Activated CD4-positive, CD25-positive, alpha-beta regulatory T cell treated with anti-CD3 and anti-CD28 coated beads, Interleukin-2, amount 50 U/mL, for 16 hours (primary cell): ENCODE results near the gene TNFRSF4.
A peak's percentile ranks its signal among the peaks of the same experiment; 100 is the strongest.
"Not testable (repeated sequence)": the region's sequence is repeated elsewhere in the genome, so short reads cannot be mapped to it uniquely, and the experiment has no call there.

Experiments
- DNase-seq: peaks from one replicate; pipeline ENCODE4 v3.0.0-alpha.2; 2020; ENCODE audit warnings: low read depth, low spot score

TNFRSF4 gene

DNA sequence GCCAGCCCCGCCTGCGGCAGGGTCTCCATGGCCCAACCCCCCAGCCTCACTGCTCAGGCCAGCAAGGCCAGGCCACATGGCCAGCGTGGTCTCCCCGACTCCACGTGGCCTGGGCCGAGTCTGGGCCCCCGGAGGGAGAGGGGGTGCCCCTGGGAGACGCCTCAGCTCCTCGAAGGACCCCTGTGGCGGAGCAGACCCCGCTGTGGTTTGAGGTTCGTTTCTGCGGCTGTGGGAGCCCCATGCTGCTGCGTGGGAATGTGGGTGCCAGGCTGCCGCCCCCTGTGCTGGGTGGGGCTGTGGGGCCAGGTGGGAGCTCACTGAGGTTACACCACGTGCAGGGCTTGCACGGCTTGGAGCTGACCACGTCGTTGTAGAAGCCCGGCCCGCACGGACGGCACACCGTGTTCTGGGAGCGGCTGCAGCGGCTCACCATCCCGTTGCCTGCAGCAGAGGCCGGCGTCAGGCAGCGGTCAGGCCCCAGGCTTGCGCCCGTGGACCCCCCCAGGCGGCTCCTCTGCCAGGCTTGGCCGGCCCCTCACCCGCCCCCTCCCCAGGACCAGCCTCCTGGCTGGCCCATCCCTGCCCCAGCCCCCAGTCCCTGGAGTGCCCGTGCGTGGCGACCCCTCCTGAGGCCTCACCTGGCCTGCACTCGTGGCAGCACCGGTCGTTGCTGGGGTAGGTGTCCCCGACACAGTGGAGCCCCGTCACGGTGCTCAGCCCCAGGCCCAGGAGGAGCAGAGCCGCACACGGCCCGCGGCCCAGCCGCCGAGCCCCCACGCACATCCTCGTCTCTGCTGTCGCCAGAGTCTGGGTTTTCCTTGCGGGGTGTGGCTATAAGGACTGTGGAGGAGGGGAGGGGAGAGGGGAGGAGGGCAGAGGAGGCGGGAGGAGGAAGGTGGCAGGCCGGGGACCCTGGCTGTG is at the start of gene TNFRSF4:
TNFRSF4 (minus strand) TSS at position 809 of the 921 bp plus-strand sequence; CDS start at position 783, 26 bp downstream.
- DNase-seq, result no peak

DNA sequence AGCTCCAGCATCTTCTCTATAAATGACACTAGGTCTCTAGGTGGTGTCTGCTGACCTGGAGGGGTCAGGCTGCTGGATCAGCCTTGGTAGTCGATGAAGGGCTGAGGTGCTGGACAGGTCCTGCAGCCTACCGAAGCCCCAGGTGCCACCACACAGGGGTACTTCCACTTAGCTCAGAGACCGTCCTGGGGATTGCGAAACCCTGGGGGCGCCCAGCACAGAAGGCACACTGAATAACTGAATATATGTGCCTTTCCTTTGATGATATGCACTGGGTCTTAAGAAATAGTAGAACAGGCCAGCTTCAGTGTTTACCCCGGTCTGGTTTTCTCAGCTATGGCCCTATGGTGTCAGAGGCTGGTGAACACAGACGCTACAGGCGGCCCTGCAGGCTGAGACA is 48.8 kb upstream of the TNFRSF4 start:
- no peak for DNase-seq

DNA sequence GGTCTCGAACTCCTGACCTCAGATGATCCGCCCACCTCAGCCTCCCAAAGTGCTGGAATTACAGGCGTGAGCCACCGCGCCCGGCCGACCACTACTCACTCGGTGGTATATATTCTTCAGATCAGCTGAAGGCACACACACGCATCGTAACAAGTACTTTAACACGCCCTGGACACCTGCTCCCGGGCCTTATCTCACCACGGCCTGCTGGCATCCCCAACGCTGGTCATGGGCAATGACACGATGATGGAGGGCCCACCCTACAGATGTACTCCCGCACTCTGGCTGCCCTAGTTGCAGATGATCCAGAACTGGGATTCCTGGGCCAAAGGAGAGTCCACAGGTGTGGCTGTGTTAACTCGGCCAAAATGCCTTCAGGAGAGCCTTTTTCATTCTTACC is 48.1 kb upstream of the TNFRSF4 start:
- no peak for DNase-seq

DNA sequence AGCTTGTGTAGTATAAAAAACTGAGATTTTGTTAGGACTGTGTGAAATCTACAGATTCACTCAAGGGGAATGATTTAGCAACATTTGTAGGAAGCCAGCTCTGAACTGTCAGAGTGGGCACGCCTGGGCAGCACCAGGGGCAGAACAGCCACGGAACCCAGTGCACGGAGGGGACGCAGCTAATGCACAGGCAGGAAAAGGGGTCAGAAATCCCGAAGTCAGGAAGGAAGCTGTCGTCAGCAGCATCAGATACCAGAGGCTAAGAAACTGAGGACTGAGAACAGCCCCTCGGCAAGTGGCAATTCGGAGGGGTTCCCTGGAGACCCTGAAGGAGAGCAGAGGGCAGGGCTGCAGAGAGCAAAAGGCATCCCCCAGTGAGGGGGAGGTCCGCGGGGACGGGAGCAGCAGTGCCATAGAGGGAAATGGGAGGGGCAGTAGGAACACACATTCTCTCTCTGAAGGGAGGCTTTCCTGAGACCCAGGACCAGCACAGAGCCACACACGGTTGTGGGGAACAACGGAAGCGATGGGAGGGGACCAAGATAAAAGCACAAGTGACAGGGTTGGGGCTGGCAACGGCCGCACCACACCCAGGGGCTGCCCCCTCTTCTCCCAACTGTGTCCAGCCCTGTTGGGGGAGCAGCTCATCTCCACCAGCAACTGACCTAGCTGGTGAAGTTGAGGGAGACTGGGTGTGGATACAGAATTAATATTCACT is 47.0 kb upstream of the TNFRSF4 start:
- DNase-seq, result no peak

DNA sequence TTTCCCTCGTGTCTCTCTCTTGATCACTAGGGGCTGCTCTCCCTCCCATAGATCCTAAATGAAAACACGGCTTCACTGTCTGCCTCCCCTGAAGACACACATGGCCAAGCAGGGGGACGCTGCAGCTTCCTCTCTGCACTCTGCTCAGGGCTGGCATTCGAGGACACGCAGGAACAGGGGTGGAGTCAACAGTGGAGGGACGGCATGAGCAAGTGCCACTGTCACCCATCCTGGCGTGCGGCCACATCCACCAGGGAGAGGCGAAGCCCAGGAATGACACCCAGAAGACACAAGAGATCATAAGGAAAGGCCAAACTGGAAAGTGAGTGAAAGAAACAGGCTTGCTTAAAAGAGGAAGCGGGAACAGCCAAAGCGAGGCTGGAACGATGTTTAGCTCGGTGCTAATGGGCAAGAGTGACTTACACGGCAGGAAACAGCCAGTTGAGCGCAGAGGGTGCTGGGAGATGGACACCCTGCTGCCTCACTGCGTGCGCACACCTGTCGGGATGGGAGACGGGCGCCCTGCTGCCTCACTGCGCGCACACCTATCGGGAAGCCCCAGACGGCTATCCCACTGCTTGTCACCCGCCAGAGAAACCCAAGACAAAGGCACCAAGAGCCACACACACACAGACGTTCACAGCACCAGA is 46.1 kb upstream of the TNFRSF4 start:
- no peak for DNase-seq

DNA sequence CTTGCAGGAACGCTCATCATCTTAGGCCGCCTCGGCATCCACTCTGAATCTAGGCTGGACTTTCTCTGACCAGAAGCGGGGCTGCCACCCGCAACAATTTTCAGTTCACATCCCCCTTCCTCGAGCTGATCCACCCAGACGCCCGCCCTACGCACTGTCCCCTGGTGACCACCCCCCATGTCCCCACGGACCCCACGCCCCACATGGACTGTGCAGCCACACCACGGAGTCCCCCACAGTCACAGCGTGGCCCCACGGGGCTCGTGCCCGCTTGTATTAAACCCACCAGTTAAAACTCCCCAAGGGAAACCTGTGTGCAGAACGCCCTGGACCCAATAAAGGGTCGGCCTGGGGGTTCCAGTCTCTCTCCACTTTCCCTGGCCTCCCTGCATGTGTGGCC is 45.6 kb upstream of the TNFRSF4 start:
- DNase-seq, result no peak

DNA sequence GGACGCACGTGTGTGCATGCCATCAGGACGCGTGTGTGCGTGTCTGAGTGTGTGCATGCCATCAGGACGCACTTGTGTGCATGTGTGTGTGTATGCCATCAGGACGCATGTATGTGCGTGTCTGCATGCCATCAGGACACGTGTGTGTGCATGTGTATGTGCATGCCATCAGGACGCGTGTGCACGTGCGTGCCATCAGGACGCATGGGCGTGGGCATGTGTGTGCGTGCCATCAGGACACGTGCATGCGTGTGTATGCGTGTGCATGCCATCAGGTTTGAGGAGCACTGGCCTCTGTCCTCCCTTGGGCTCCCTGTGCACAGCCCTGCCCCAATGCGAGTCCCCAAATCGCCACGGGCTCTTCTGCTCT is 45.2 kb upstream of the TNFRSF4 start:
- no peak for DNase-seq

DNA sequence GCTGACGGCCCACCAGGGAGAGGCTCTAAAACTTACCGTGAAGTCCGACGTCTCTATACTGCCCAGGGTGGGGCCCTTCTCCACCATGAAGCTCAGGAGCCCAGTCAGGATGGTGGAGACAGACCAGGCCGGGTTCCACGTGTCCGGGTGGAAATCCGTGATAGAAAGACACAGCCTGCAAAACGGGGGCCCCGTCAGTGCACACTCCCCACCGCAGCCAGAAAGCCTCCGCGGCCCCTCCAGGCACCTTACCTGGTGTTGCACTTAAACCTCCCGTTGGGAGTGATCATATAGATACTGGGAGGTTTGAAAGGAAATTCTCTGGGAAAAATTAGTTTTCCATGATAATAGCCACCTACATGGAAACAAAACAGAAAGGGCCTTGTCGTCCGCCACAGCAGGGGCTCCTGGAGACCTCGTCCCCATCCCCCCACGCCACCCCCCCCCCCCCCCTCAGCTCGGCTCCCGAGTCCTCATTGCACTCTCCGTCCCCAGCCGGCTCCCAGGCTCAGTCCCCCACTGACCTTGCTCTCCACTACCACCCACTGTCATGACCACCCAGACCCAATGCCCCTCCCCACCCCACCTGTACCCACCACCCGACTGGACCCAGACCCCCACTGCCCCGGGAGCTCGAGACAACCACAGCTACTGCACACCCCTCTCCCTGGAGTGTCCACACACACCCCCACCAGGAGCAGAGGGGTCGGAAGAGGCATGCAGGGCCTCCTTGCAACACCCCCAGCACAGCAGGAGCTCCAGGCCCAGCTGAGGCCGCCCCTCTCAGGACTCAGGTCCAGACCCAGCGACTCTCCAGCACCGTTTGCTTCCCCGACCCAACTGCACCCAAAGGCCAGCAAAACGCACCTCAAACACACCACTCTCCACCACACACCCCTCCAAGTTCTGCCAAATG is 43.3 kb upstream of the TNFRSF4 start:
- no peak for DNase-seq

DNA sequence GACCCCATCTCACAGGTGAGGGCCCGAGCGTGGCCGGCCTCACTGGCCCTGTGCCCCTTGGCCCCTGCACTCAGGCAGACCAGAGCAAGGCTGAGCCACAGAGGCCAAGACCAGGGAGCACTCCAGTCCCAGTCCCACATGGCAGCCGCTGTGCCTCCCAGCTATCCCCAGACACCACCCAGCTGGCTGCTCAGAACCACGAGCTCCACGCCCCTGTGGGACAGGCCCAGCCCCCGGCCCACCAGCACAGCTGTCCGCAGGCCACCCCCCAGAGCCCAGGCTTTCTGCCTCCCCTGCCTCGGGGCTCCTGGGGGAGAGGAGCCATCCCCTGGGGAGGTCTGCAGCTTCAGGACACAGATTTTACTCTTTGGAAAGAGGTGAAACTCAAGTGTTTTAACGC is 41.7 kb upstream of the TNFRSF4 start:
- no peak for DNase-seq

DNA sequence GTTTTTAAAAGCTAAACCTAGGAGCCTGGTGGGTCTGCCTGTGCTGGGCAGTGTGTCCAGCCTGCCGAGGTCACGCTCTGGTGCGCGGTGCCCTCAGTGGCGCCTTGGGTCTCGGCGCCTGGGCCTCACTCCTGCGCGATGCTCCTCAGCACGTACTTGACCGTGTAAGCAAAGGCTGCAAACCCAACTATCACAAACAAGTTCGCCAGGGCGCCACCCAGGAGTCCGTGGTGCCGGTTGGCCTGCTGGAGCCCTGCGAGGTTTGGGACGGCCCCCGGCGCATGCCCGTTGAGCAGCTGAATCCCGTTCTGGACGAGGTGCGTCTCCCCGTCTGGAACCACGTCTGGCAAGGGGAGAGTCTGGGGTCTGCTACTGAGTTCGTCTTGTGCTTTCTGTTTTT is 41.1 kb upstream of the TNFRSF4 start:
- no peak for DNase-seq

DNA sequence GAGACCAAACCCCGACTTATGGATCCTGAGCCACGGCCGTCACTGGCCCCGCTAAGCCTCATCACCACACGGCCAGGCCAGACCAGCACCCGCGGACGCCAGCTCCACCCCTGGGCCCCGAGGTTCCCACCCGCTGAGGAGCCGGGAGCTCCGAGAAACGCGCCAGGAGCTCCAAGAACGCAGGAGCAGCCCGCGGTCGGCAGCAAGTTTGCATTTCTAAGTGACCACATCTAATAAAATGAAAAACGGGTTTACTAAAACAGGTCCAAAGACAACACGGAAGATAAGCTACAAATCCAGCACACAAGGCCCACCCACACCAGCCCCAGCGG is 40.7 kb upstream of the TNFRSF4 start:
- no peak for DNase-seq

DNA sequence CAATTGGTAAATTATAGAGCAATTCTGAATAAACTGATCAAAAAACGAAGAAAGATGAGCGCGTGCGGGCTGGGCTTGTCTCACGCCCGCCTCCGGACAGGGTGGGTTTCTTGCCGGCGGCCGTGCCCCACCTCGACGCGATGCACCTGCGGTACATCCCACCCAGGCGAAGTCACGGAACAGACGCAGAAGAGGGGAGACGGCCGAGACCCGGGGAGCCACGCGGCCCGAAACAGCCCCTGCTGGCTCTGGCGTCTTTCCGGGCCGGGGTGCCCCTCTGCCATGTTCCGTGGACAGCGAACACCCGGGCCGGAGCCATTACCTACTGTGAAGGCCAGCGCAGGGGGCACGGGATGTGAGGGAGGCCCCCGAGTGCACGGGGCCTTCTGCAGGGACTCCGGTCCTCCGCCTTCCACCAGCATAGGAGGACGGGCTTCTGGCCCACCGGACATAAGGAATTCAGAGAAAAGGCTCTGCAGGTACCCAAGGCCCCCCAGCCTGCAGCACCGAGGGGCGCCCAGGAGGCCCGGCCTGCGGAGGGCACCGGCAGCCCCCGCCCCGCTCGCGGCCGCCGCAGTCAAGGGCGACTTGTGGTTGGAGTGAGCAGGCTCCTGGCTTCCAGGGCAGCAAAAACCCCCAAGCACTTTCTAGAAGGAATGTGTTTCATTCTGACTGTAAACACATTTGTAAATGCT is 40.2 kb upstream of the TNFRSF4 start:
- no peak for DNase-seq

DNA sequence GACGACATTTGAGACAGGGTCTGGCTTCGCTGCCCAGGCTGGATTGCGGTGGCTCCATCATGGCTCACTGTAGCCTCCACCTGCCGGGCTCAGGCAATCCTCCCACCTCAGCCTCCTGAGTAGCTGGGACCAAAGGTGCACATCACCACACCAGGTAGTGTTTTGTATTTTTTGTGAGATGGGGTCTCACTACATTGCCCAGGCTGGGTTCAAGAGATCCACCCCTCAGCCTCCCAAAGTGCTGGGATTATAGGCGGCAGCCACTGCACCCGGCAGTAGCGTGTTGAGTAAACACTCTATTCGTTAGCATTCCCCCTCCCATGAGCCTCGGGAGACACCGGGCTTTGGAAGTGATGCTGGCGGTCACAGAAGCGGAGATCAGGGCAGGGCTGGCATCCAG is 39.4 kb upstream of the TNFRSF4 start:
- DNase-seq, result no peak

DNA sequence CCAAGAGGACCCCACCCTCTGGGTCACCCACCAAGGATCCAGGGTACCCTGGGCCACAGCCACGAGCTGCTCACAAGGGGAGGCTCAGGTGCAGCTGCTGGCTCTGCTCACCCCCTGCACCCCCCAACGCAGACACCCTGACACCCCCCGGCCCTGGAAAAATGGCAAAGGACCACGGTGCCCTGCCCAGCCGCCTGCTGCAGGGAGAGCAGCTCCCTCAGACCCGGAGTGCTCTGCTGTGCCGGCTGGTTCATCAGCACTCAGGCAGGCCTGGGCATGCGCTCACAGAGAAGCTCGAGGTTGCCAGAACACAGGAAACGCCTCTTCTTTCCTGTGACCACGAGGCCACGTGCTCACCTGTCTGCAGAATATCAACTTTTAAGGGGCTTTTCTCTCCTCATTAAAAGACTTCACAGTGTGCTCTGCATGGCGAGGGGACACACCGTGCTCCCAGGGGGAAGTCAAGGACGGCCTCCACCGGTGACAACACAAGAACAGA is 36.9 kb upstream of the TNFRSF4 start:
- peak; percentile 36 for DNase-seq

DNA sequence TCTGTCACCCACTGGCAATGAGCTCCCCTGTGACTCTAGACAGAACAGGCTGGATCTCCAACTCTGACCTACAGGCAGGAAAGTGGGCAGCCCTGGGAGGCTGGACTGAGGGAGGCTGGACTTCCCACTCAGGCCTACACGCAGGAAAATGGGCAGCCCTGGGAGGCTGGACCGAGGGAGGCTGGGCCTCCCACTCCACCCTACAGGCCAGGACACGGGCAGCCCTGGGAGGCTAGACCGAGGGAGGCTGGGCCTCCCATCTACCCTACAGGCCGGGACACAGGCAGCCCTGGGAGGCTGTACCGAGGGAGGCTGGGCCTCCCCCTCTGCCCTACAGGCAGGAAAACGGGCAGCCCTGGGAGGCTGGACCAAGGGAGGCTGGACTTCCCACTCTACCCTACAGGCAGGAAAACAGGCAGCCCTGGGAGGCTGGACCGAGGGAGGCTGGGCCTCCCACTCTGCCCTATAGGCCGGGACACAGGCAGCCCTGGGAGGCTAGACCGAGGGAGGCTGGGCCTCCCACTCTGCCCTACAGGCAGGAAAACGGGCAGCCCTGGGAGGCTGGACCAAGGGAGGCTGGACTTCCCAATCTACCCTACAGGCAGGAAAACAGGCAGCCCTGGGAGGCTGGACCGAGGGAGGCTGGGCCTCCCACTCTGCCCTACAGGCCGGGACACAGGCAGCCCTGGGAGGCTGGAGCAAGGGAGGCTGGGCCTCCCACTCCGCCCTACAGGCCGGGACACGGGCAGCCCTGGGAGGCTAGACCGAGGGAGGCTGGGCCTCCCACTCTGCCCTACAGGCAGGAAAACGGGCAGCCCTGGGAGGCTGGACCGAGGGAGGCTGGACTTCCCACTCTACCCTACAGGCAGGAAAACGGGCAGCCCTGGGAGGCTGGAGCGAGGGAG is 34.3 kb upstream of the TNFRSF4 start:
- DNase-seq, result not testable (repeated sequence)

DNA sequence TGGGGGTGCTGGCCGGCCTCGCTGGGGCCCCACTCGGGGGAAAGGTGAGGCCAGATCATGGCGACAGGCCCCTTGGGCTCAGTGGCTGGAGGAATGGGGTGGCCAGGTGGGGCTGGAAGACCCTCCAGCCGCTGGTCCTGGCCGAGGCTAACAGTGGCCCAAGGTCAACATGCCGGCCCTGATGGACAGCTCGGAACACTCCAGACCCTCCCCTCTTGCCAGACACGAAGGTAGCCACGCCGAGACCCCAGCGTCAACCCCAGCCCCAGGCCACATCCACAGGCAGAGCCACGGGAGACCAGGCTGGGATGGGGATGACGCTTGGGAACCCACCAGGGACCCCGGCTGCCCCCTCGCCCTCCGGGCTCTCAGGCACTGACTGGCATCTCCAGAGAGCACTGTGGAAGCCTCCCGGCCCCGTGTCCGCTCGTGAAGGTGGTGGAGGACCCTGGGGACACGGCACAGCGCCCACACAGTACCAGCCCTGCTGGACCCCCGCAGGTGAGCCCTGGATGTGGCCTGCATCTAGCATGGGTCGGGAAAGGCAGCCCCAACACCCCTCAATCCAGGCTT is 33.5 kb upstream of the TNFRSF4 start:
- no peak for DNase-seq

DNA sequence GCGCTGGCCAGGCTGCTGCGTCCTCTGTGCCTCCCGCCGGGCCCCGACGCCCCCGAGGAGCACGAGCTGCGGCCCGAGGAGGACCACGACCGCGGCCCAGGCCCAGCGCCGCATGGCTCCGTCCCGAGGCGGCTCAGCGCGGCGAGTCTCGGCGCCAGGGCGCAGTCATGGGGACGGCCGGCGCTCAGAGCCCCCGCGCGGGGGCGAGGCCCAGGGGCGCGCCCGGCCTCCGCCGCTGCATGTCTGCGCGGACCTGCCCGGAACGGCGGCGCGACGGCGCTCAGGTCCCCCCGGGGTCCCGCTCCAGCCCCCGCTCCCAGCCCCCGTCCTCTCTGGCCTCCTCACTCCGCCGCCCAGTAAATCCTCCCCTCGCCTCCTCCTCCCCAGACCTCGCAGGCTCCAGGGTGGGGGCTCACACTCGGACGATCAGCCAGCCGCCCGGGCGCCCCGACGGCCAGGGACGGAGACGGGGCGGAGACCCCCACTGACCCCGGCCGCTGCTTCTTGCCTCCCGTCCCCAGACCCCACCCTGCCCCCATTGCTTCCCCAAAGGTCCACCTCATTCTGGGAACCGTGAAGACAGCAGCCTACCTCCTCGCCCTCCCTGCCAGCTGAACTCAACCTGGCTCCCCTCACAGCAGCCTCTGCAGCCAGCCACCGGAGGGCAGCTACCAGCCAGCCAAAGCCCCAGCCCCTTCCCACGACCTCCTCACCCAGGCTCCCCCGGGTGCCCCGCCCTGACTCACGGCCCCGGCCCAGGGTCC is 32.8 kb upstream of the TNFRSF4 start, which contains the start of gene C1QTNF12:
C1QTNF12 (minus strand) TSS at position 146 of the 764 bp plus-strand sequence; CDS start at position 114, 32 bp downstream.
- no peak for DNase-seq

DNA sequence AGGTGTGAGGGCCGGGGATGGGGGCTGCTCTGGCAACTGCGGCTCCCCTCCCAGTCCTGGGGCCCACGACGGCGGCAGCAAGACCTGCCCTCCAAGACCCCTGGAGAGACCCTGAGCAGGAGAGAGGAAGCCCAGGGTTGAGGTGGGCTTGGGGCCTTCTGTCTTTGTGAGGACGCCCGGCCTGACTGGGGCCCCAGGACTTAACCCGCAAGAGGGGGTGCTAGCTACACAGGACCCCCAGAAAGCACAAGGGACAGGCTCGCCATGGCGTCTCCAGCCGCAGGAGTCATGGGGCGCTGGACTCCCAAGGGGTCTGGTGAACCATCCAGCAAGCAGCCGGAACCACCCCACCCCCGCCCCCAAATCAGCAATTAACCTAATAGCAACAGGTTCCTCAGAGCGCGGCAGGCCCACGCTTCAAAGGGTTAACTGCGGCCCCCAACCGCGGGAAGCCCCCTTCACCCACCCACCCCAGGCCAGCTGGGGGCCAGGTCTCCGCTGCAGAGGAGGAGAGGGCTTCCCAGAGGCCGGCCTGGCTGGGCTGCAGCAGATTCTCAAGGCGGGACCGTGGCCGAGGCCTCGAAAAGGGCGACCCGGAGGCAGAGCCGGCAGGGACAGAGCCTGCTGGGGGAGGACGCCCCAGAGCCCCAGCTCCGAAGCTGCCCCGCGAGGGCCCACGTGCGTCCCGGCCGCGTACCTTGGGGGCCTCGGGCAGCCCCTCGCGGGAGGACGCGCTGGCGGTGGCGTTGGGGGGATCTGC is 32.0 kb upstream of the TNFRSF4 start:
- DNase-seq, result no peak
